ENCODE results near the gene NUCB1. TPM values are rescaled to one million over a fixed set of nuclear protein-coding genes. Genes with fewer than 3 reads are reported as not detected.

The NUCB1 gene
- total and polyA plus RNA-seq, 9 of the 15 experiments (the other 6 are each of a cell fraction or from before 2014, with no cell fraction given): 3.1 to 153 (median 71.7) TPM

- TF ChIP-seq MYC (IDR thresholded peaks at IDR 0.05; ENCODE audit: low read depth, low read length): peak; percentile 93
- no peak for TF ChIP-seq MYC (CRISPR knock-in tag; IDR thresholded peaks at IDR 0.05; ENCODE audit: borderline replicate concordance, low read depth)
- peak; percentile 97 for TF ChIP-seq NFIC (IDR thresholded peaks at IDR 0.05)
- peak; percentile 97 for TF ChIP-seq SOX6 (IDR thresholded peaks at IDR 0.05)
- TF ChIP-seq TCF7L2 (IDR thresholded peaks at IDR 0.05; ENCODE audit: low read depth, low read length): no peak
- TF ChIP-seq ZNF384 (IDR thresholded peaks at IDR 0.05; ENCODE audit: low read depth, low read length): peak; percentile 37; the same call in 1 of the 2 replicates
- no peak for TF ChIP-seq ZNF280B (CRISPR knock-in tag; IDR thresholded peaks at IDR 0.05)
- TF ChIP-seq PRDM10 (IDR thresholded peaks at IDR 0.05; ENCODE audit: partially characterized antibody): peak; percentile 68
- TF ChIP-seq CUX1 (CRISPR knock-in tag; IDR thresholded peaks at IDR 0.05): peak; percentile 92
- TF ChIP-seq NFIX (CRISPR knock-in tag; IDR thresholded peaks at IDR 0.05; ENCODE audit: low read depth): no peak
- TF ChIP-seq TARDBP (IDR thresholded peaks at IDR 0.05): peak; percentile 94
- TF ChIP-seq ZNF239 (CRISPR knock-in tag; IDR thresholded peaks at IDR 0.05): peak; percentile 73
- no peak for TF ChIP-seq ZNF121 (CRISPR knock-in tag; conservative IDR thresholded peaks at IDR 0.05)
- TF ChIP-seq ZNF431 (CRISPR knock-in tag; IDR thresholded peaks at IDR 0.05): peak; percentile 80; the same call in 1 of the 2 replicates
- 0 out of 2 replicates have a peak, but pooled peaks have one; percentile 11 for TF ChIP-seq ZBTB7A (IDR thresholded peaks at IDR 0.05; ENCODE audit: borderline replicate concordance, control insufficient read depth, low read depth, low read length)
- TF ChIP-seq CBFA2T3 (IDR thresholded peaks at IDR 0.05): peak; percentile 100
- peak; percentile 69; the same call in 1 of the 2 replicates for TF ChIP-seq ERF (CRISPR knock-in tag; IDR thresholded peaks at IDR 0.05)
- TF ChIP-seq ZNF79 (CRISPR knock-in tag; IDR thresholded peaks at IDR 0.05; ENCODE audit: low read depth): peak; percentile 9; the same call in 1 of the 2 replicates
Measured at GRCh38 chr19:48873476-48874302, 26.4 kb upstream of the NUCB1 start (continued).
